AG04449 (cell line): Measurements from ENCODE around the gene LDLRAD3.

ENCODE experiments used
- CTCF ChIA-PET: fragments of 350-600 bp; formaldehyde crosslinking; extraction: SDS; loops from one replicate; lab custom pipeline; 2021; ENCODE audit warnings: antibody characterized with exemption; lab: Yijun Ruan, JAX
- POLR2A ChIA-PET: fragments of 400-600, 350-600 bp; formaldehyde crosslinking; extraction: SDS; loops from one replicate; lab custom pipeline; 2020; ENCODE audit warnings: antibody characterized with exemption, inconsistent platforms; lab: Yijun Ruan, JAX
- DNase-seq: peaks from one replicate; pipeline ENCODE4 v3.0.0-alpha.2; 2010; ENCODE audit warnings: low read depth, low spot score
- H3K4me3 ChIP-seq: 2 replicates; pipeline ENCODE4 v1.5.1; 2011; ENCODE audit warnings: low read depth, mild to moderate bottlenecking, control low read depth, low read length
- CTCF ChIP-seq: IDR thresholded peaks from one replicate; pipeline ENCODE4 v1.5.1; 2011; ENCODE audit warnings: mild to moderate bottlenecking, moderate library complexity, low read length, control low read depth, inconsistent platforms; ENCODE audit not compliant: insufficient read depth; ENCODE audit errors: missing control alignments

The LDLRAD3 gene

GRCh38 chr11:36201411-36201810, 257.5 kb downstream of the LDLRAD3 start:
- no peak for DNase-seq
- ChIA-PET CTCF (interaction anchor here (1.0 kb wide), 1 partner anchor 379 kb away, joined by 3 read pairs; no protein-coding TSS in a partner anchor), POLR2A (no interaction called here)
- H3K4me3 ChIP-seq = no peak overlapping the region
- TF ChIP-seq CTCF = no peak

DNA sequence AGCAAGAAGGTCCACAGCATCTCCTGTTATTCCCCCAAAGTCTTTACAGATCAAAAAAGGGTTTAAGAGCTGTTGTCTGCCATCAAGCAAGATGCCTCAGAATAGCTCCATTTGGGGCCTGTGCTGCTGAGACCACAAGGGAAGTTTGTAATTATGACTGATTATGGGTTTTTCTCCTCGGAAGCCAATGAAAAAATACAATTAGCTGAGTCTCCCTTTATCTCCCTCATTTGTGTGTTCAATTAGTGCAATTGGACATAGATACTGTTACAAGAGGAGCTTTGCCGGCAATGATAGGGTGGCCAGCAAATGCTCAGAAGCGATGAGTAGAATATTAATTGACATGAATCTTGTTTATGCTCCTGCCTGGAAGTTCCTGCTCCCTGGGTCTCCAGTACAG, 261.7 kb downstream of the LDLRAD3 start:
- DNase-seq = no peak
- no peak for TF ChIP-seq CTCF
- no peak overlapping the region for H3K4me3 ChIP-seq
- POLR2A ChIA-PET = no interaction called here
- CTCF ChIA-PET = interaction anchor here (2.1 kb wide), 1 partner anchor 11 kb away, joined by 6 read pairs; no protein-coding TSS in a partner anchor

DNA sequence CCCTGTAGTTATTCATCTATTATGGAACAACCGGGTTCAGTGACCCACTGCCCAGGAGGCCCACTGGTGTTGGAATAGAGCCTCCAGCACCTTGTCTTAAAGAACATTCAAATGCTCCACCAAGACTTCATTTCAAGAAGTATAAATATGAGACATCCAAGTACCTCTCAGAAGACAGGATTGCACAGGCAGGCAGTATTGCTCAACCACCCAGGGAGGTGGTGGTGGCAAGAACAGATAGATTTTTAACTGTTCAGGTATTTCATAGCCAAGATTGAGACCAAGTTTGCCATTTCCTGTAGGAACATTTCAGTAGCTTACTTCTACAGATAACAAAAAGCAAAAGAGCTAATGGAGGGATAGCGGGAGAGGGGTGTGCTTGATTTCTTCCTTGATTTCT, 266.7 kb downstream of the LDLRAD3 start:
- TF ChIP-seq CTCF = no peak
- POLR2A ChIA-PET = no interaction called here
- DNase-seq = no peak
- no peak overlapping the region for H3K4me3 ChIP-seq
- CTCF ChIA-PET = interaction anchor here (1.2 kb wide), 1 partner anchor 21 kb away, joined by 3 read pairs; no protein-coding TSS in a partner anchor

- H3K4me3 ChIP-seq = no peak overlapping the region
- POLR2A ChIA-PET = no interaction called here
- no peak for DNase-seq
- TF ChIP-seq CTCF = no peak
- CTCF ChIA-PET = no interaction called here
These were observed 268.0 kb downstream of the LDLRAD3 start for GRCh38 chr11:36211761-36212430.

- no peak for DNase-seq
- ChIA-PET CTCF (no interaction called here), POLR2A (no interaction called here)
- no peak overlapping the region for H3K4me3 ChIP-seq
- no peak for TF ChIP-seq CTCF
These were observed 268.9 kb downstream of the LDLRAD3 start for GRCh38 chr11:36212564-36213392.

DNA sequence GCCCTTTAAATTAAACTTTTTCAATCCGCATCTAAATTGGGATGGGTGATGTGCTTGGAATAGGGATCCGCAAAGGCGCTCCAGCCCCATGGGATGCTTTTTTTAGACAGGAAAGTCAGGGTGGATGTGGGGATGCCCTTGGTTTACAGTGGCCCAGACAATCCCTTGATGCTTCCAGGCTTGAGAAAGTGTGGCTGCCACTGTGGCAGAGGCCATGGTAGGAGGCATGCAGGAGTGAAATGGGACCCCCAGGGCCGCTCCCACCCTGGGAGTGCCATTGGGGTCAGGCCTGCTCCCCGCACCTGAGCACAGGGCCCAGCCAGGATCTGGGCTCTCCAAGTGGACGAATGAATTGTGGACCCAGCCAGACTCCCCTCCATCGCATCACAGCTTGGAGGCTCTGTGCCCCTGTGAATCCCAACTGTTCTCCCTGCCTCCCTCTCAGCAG, 269.6 kb downstream of the LDLRAD3 start:
- POLR2A ChIA-PET = no interaction called here
- no peak overlapping the region for H3K4me3 ChIP-seq
- CTCF ChIA-PET = no interaction called here
- TF ChIP-seq CTCF = no peak
- DNase-seq = no peak
